ENCODE results near the gene FGF12.

- TF ChIP-seq CTCF (IDR thresholded peaks at IDR 0.05; ENCODE audit: low read depth, low read length, poor library complexity, severe bottlenecking), result no peak
- no peak for TF ChIP-seq EZH2phosphoT487 (IDR thresholded peaks at IDR 0.05; ENCODE audit: borderline replicate concordance, low read length)
Observed at GRCh38 chr3:192715126-192715525, 12.2 kb downstream of the FGF12 start.

Measured in DOHH2 (cell line).